ENCODE measurements around the gene STEAP1B. TPM values are rescaled to one million over a fixed set of nuclear protein-coding genes. Genes with fewer than 3 reads are reported as not detected.
"Not testable (repeated sequence)": the region's sequence is repeated elsewhere in the genome, so short reads cannot be mapped to it uniquely, and the experiment has no call there.

The STEAP1B gene
- total RNA-seq, 4 donors from 2014 or later: 1.2 to 3.5 TPM; not detected in 2

GRCh38 chr7:22519560-22519959 is 19.6 kb upstream of the STEAP1B start:
- intact Hi-C loops (cut with DNase I; ENCODE audit: low total_unique reads); H3K36me3 ChIP-seq; H3K4me3 ChIP-seq; H3K9me3 ChIP-seq; DNase-seq; H3K4me1 ChIP-seq; H3K27ac ChIP-seq; H3K27me3 ChIP-seq: not testable (repeated sequence)

GRCh38 chr7:22516950-22517349 is 17.0 kb upstream of the STEAP1B start:
- H3K27me3 ChIP-seq; H3K4me3 ChIP-seq; H3K36me3 ChIP-seq; H3K9me3 ChIP-seq; H3K4me1 ChIP-seq; intact Hi-C loops (cut with DNase I; ENCODE audit: low total_unique reads); H3K27ac ChIP-seq; DNase-seq: not testable (repeated sequence)

- H3K27me3 ChIP-seq; DNase-seq; H3K36me3 ChIP-seq; H3K4me1 ChIP-seq; H3K9me3 ChIP-seq; H3K4me3 ChIP-seq; intact Hi-C loops (cut with DNase I; ENCODE audit: low total_unique reads); H3K27ac ChIP-seq: not testable (repeated sequence)
Measured at GRCh38 chr7:22514963-22515362, 15.0 kb upstream of the STEAP1B start.

GRCh38 chr7:22507320-22507719 is 7.3 kb upstream of the STEAP1B start:
- H3K27ac ChIP-seq; intact Hi-C loops (cut with DNase I; ENCODE audit: low total_unique reads); H3K27me3 ChIP-seq; DNase-seq; H3K4me3 ChIP-seq; H3K9me3 ChIP-seq; H3K36me3 ChIP-seq; H3K4me1 ChIP-seq: not testable (repeated sequence)

- H3K27ac ChIP-seq; intact Hi-C loops (cut with DNase I; ENCODE audit: low total_unique reads); H3K36me3 ChIP-seq; H3K4me1 ChIP-seq; H3K4me3 ChIP-seq; H3K9me3 ChIP-seq; H3K27me3 ChIP-seq; DNase-seq: not testable (repeated sequence)
Measured at GRCh38 chr7:22506316-22507020, 6.5 kb upstream of the STEAP1B start.

- H3K4me3 ChIP-seq; intact Hi-C loops (cut with DNase I; ENCODE audit: low total_unique reads); DNase-seq: not testable (repeated sequence)
Measured at GRCh38 chr7:22504519-22504918, 4.5 kb upstream of the STEAP1B start.

GRCh38 chr7:22502104-22502503 is 2.1 kb upstream of the STEAP1B start:
- H3K27ac ChIP-seq; H3K36me3 ChIP-seq; intact Hi-C loops (cut with DNase I; ENCODE audit: low total_unique reads); H3K4me3 ChIP-seq; H3K9me3 ChIP-seq; H3K4me1 ChIP-seq; DNase-seq; H3K27me3 ChIP-seq: not testable (repeated sequence)

More at GRCh38 chr7:22504519-22504918, 4.5 kb upstream of the STEAP1B start:
- H3K27me3 ChIP-seq, H3K4me1 ChIP-seq, H3K27ac ChIP-seq, H3K36me3 ChIP-seq, H3K9me3 ChIP-seq: not testable (repeated sequence)

- DNase-seq; H3K27me3 ChIP-seq; H3K9me3 ChIP-seq; H3K27ac ChIP-seq; intact Hi-C loops (cut with DNase I; ENCODE audit: low total_unique reads); H3K4me3 ChIP-seq; H3K4me1 ChIP-seq; H3K36me3 ChIP-seq: not testable (repeated sequence)
- peak; percentile 12 to 34 (median 26) for TF ChIP-seq CTCF (IDR thresholded peaks at IDR 0.05)
Measured at GRCh38 chr7:22501336-22501735, 1.3 kb upstream of the STEAP1B start.

- Histone ChIP-seq H3K27ac (no peak overlapping the region), H3K4me3 (no peak overlapping the region), H3K4me1 (no peaks in the 10 kb centered on the region), H3K9me3 (no peaks in the 10 kb centered on the region), H3K27me3 (no peaks in the 10 kb centered on the region), H3K36me3 (no peaks in the 10 kb centered on the region)
- intact Hi-C loops (cut with DNase I; ENCODE audit: low total_unique reads): no loop called here
- no peak for TF ChIP-seq POLR2A (IDR thresholded peaks at IDR 0.05)
- TF ChIP-seq CTCF (IDR thresholded peaks at IDR 0.05): no peak
- no peak for DNase-seq
Measured at GRCh38 chr7:22499044-22499443, 944 bp downstream of the STEAP1B start.

GRCh38 chr7:22496912-22497311 is 3.1 kb downstream of the STEAP1B start:
- H3K9me3 ChIP-seq; H3K36me3 ChIP-seq; H3K27ac ChIP-seq; H3K4me1 ChIP-seq; H3K27me3 ChIP-seq; intact Hi-C loops (cut with DNase I; ENCODE audit: low total_unique reads); H3K4me3 ChIP-seq; DNase-seq: not testable (repeated sequence)

GRCh38 chr7:22496296-22496888 is 3.6 kb downstream of the STEAP1B start:
- H3K27me3 ChIP-seq; H3K9me3 ChIP-seq; H3K4me1 ChIP-seq; DNase-seq; H3K27ac ChIP-seq; H3K4me3 ChIP-seq; H3K36me3 ChIP-seq; intact Hi-C loops (cut with DNase I; ENCODE audit: low total_unique reads): not testable (repeated sequence)
